ENCODE measurements around the gene FBXW7.

FBXW7 gene

GRCh38 chr4:152364383-152364782, 171.5 kb downstream of the FBXW7 start:
- no peak for DNase-seq

GRCh38 chr4:152363904-152364303, 172.0 kb downstream of the FBXW7 start:
- no peak for DNase-seq

DNA sequence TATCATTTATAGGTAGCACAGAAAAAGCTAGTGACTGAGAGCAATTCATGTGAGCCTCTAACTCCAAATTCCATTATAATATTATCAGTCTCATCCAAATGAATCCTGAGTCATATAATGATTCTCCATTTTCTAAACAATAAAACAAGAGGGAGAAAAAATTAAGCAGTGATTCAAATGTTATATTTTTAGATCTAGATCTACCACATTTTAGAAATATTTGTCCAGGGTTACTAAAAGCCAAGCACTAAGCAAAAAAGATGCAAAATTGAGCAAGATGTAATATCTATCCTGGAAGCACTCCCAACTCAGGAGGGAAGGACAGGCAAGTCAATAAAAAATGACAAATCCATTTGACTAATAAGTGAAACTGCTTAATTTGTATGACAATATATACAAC, 172.8 kb downstream of the FBXW7 start:
- no peak for DNase-seq

- DNase-seq = no peak
Observed at GRCh38 chr4:152360045-152360410, 175.9 kb downstream of the FBXW7 start.

- no peak for DNase-seq
Observed at GRCh38 chr4:152359208-152360044, 176.5 kb downstream of the FBXW7 start.

- DNase-seq = no peak
Observed at GRCh38 chr4:152357206-152357605, 178.7 kb downstream of the FBXW7 start.

DNA sequence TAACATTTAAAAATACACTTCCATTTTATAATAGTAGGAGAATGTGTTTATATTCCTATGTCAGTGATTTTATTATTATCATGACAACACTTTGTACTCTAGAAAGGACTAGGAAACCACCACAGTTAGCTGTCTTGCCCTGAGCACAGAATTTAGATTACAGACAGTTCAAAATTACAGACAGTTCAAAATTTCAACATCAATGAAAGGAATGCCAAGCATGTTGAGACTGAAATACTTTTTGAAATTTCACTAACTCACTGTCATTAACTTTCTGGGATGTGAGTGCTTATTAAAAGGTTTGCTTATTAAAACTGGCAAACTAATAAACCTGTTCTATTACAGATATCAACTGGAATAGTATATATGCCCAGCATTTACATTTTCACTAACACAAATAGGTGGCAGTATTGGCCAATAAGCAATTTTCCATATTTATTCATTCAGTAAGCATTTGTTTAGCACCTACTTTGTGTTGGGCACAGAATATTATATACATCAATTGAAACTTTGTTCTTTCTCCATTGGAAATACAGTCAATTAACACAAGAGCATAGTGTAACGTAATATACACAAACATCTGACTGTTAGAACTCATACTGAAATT, 179.4 kb downstream of the FBXW7 start:
- DNase-seq = no peak

DNA sequence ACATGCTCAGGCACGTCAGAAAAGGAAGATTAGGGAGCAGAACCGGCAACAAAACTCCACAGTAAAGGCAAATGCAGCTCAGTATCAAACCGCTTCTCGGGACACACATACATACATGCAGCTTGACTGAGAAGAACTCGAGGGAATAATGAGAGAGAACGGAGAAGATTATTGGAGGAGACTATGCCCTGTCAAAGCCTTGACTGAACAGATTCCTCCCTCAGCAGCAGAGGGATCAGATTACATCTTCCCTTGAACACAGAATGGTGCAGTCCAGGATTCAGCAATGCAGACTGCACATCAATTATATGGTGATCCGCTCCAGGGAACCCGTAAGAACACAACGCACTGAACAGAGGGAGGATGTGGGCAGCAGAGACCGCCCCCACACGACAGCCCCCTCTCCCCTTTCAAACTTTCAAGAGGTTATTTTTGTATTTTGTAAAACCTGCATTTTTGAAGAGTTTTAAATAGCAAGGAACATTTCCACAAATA, 183.2 kb downstream of the FBXW7 start:
- peak; percentile 78 to 91 for DNase-seq

DNA sequence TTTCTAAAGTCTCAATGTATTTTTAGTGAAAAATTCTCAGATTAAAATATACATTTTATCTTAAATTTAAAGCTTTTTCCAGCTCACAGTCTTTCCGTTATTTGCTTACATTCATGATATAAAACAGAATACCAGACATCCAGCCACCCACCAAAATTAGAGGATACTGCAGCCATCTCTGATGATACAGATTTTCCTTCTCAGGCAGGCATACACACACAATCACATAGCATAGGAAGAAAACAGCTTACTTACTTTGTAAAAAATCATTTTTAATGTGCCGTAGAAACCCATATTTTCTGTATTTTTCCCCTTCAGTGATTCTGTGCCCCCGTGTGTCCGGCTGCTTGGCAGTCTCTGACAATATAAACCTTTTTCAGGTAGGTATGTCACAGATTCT, 183.7 kb downstream of the FBXW7 start:
- DNase-seq = no peak

DNA sequence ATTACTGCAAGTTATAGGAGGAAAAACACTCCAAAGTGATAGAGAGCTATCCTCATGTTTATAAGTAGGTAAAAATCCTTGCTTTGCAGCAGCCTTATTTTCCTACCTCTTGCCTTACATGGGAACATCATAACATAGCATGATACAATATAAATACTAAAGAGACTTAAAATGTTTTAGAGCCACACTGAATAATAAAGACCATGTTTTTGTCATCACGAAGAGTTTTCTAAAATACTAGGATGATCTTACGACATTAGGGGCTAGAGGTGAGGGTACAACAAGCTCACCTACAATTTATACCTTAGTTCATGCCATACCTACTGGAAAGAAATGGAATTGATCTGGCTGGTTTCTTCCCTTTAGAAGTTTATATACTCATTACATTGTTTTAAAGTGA, 184.8 kb downstream of the FBXW7 start:
- DNase-seq = no peak

- peak in 1 of 2 experiments; percentile 42 for DNase-seq
Observed at GRCh38 chr4:152348670-152349069, 187.2 kb downstream of the FBXW7 start.

- no peak for DNase-seq
Observed at GRCh38 chr4:152346979-152347378, 188.9 kb downstream of the FBXW7 start.

DNA sequence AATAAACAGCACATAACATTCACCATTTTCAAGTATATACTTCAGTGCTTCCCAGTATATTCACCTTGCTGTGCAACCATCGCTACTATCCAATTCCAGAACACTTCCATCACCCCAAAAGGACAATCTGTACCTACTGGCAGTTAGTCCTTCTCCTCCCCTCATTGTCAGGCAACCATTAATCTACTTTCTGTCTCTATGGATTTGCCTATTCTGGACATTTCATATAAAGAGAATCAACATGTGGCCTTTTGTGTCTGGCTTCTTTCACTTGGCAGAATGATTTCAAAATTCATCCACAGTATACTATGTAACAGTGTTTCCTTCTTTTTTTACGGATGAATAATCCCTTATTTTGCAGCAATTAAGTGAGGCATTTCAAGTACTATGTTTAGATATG, 189.4 kb downstream of the FBXW7 start:
- peak in 1 of 2 experiments; percentile 7 for DNase-seq

- DNase-seq = no peak
Observed at GRCh38 chr4:152344001-152344400, 191.9 kb downstream of the FBXW7 start.

DNA sequence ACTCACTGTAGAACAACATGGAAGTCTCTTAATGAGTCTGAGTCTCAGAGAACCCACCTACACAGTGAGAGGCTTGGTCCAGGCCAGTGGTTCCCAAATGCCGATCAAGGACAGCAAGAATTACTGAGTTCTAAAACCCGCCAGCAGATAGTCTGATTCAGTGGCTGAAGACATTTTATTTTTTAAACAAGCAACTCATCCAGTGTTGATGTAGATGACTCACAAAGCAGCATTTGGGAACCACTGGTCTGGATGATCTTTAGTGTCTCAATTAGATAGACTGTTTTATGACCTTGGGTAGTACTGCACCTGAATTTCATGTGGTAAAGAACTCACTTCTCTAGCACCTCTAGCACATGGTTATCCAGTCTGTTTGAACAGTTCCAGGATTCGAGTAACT, 193.6 kb downstream of the FBXW7 start:
- no peak for DNase-seq

GRCh38 chr4:152340818-152341217, 195.1 kb downstream of the FBXW7 start:
- DNase-seq = no peak

DNA sequence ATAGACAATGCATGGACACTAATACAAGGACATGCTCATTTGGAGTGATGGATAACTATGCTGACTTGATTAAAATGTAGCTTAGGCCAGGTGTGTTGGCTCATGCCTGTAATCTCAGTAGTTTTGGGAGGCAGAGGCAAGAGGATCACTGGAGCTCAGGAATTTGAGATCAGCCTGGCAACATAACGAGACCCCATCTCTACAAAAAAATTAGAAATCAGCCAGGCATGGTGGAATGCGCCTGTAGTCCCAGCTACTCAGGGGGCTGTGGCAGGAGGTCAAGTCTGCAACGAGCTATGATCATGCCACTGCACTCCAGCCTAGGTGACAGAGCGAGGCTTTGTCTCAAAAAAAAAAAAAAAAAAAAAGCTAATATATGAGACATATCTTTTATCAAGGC, 196.3 kb downstream of the FBXW7 start:
- no peak for DNase-seq

GRCh38 chr4:152334931-152335330, 201.0 kb downstream of the FBXW7 start:
- DNase-seq = no peak

DNA sequence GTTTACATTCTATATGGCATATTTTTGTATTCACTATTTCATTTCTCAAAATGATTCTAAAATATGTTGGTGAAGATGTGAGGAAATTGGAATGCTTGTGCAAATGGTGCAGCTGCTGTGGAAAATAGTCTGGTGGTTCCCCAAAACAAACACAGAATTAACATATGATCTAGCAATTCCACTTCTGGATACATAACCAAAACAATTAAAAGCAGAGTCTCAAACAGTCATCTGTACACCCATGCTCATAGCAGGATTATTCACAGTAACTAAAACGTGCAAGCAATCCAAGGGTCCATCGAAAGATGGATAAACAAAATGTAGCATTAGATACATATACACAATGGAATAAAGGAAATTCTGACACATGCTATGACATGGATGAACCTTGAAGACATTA, 204.8 kb downstream of the FBXW7 start:
- no peak for DNase-seq

- DNase-seq = no peak
Observed at GRCh38 chr4:152328582-152328981, 207.3 kb downstream of the FBXW7 start.

DNA sequence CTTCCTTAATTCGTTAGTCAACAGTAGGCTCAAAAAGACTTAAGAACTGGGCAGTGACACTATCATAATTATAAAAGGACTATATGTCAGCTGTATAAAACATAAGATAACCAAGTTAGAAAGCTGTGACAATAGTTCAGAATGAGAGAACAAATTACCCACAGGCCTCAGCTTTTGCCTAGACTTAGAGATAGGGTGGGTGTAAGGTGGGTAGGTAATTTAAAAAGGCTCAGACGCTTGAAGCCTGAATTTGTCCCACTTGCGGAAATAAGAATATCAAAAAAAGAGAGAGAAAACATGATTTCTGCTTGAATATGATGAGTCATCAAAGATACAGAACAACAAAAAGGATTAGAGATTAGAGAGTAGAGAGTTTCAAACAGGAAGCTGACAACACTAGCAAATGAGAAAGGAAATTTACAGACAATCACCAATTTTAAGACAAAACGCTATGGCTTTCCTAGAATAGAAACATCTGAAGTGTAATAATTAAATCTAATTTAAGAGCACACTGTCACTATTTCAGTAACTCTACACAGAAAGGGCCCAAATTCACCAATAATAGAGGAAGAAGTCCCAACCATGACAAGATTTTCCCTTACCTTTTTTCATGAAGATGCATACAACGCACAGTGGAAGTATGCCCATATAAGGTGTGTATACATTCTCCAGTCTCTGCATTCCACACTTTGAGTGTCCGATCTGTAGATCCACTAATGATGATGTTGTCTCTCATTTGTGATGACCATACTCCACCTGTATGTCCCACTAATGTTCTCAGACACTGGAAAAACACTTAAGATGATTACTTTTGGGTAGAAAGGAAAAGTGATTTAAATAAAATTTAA, 208.1 kb downstream of the FBXW7 start:
- DNase-seq = no peak

DNA sequence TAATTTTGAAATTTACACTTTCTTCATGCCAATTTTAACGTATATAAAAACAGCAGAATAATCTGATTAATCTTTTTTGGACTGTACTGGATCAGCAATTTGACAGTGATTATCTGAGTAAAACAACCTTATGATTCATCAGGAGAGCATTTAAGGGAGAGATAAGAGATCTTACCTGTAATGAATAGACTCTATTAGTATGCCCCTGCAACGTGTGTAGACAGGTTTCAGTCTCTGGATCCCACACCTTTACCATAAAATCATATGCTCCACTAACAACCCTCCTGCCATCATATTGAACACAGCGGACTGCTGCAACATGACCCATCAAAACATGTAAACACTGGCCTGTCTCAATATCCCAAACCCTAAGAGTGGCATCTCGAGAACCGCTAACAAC, 210.1 kb downstream of the FBXW7 start:
- DNase-seq = no peak

DNA sequence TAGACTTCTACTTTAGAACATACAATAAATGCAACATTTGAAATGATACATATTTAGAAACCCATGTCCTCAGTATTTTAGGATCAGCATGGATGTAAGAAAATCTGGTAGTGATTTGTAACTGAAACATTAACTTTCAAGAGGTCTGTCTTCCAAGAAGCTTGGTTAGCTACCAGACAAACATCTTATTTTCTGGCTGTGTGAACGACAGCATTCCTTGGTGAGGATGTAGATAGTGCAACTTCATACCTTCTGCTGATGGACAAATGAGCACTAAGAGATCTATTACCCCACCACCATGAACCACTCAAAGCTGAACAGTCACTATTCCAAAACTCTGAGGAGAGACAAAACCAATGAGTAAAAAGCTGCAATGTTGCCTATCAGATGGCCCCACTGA, 212.7 kb downstream of the FBXW7 start:
- no peak for DNase-seq

GRCh38 chr4:152322656-152323055, 213.2 kb downstream of the FBXW7 start:
- DNase-seq = no peak
